GM15510 (cell line): ENCODE results near the gene MAPKAPK2.

Source experiments
- POLR2A ChIP-seq: IDR thresholded peaks from 3 replicates; pipeline ENCODE4 v1.6.1; 2011; ENCODE audit warnings: borderline replicate concordance; ENCODE audit not compliant: insufficient read length; ENCODE audit errors: extremely low read depth

MAPKAPK2 gene

GRCh38 chr1:206729050-206729449 is 44.3 kb downstream of the MAPKAPK2 start:
- no peak for TF ChIP-seq POLR2A

- TF ChIP-seq POLR2A, result no peak
These were observed 44.8 kb downstream of the MAPKAPK2 start for GRCh38 chr1:206729507-206729906.

- no peak for TF ChIP-seq POLR2A
These were observed 47.8 kb downstream of the MAPKAPK2 start for GRCh38 chr1:206732508-206732907.

GRCh38 chr1:206732992-206733391 is 48.3 kb downstream of the MAPKAPK2 start:
- no peak for TF ChIP-seq POLR2A

GRCh38 chr1:206734499-206735142 is 49.9 kb downstream of the MAPKAPK2 start:
- no peak for TF ChIP-seq POLR2A

GRCh38 chr1:206735553-206736031 is 50.9 kb downstream of the MAPKAPK2 start:
- TF ChIP-seq POLR2A, result no peak

- no peak for TF ChIP-seq POLR2A
These were observed 52.4 kb downstream of the MAPKAPK2 start for GRCh38 chr1:206736878-206737728.

GRCh38 chr1:206737729-206738201 is 53.1 kb downstream of the MAPKAPK2 start:
- TF ChIP-seq POLR2A, result no peak

- no peak for TF ChIP-seq POLR2A
These were observed 54.0 kb downstream of the MAPKAPK2 start for GRCh38 chr1:206738370-206739366.

GRCh38 chr1:206739411-206740076 is 54.8 kb downstream of the MAPKAPK2 start:
- TF ChIP-seq POLR2A, result peak; percentile 61

- TF ChIP-seq POLR2A, result peak; percentile 23
These were observed 56.5 kb downstream of the MAPKAPK2 start for GRCh38 chr1:206741142-206741701.

- TF ChIP-seq POLR2A, result no peak
These were observed 58.1 kb downstream of the MAPKAPK2 start for GRCh38 chr1:206742719-206743383.

- TF ChIP-seq POLR2A, result no peak
These were observed 60.0 kb downstream of the MAPKAPK2 start for GRCh38 chr1:206744683-206745082.

GRCh38 chr1:206745301-206745700 is 60.6 kb downstream of the MAPKAPK2 start:
- TF ChIP-seq POLR2A, result no peak
